ENCODE data around the gene ZNF423.

GRCh38 chr16:49659356-49659755 is 196.6 kb downstream of the ZNF423 start:
- TF ChIP-seq, protein P1, sequence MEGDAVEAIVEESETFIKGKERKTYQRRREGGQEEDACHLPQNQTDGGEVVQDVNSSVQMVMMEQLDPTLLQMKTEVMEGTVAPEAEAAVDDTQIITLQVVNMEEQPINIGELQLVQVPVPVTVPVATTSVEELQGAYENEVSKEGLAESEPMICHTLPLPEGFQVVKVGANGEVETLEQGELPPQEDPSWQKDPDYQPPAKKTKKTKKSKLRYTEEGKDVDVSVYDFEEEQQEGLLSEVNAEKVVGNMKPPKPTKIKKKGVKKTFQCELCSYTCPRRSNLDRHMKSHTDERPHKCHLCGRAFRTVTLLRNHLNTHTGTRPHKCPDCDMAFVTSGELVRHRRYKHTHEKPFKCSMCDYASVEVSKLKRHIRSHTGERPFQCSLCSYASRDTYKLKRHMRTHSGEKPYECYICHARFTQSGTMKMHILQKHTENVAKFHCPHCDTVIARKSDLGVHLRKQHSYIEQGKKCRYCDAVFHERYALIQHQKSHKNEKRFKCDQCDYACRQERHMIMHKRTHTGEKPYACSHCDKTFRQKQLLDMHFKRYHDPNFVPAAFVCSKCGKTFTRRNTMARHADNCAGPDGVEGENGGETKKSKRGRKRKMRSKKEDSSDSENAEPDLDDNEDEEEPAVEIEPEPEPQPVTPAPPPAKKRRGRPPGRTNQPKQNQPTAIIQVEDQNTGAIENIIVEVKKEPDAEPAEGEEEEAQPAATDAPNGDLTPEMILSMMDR (conservative IDR thresholded peaks at IDR 0.05; ENCODE audit: low read depth, low read length), result no peak
- TF ChIP-seq EZH2 (IDR thresholded peaks at IDR 0.05; ENCODE audit: borderline replicate concordance, low read depth, low read length, poor library complexity, severe bottlenecking), result no peak
